H9 (cell line): Measurements from ENCODE around the gene LSG1. TPM values are rescaled to one million over a fixed set of nuclear protein-coding genes. Genes with fewer than 3 reads are reported as not detected.

Experiments used
- DNase-seq: peaks from one replicate; pipeline ENCODE4 v3.0.0-alpha.2; 2017
- H2AFZ ChIP-seq: one replicate; pipeline ENCODE4 v1.6.1; 2013; ENCODE audit warnings: mild to moderate bottlenecking, low read length, control low read depth, moderate library complexity
- H2AK5ac ChIP-seq: 2 replicates; pipeline ENCODE4 v1.6.1; 2013; ENCODE audit warnings: low read length, control low read depth, mixed read lengths; ENCODE audit not compliant: insufficient read length
- H2BK120ac ChIP-seq: one replicate; pipeline ENCODE4 v1.6.1; 2013; ENCODE audit warnings: low read depth, mild to moderate bottlenecking, low read length, control low read depth, inconsistent platforms; ENCODE audit not compliant: poor library complexity, severe bottlenecking
- H2BK12ac ChIP-seq: 2 replicates; pipeline ENCODE4 v1.6.1; 2013; ENCODE audit warnings: low read length, control low read depth, mixed read lengths, low read depth; ENCODE audit not compliant: insufficient read length
- H2BK15ac ChIP-seq: 2 replicates; pipeline ENCODE4 v1.6.1; 2013; ENCODE audit warnings: low read depth, low read length, control low read depth
- H2BK20ac ChIP-seq: one replicate; pipeline ENCODE4 v1.6.1; 2013; ENCODE audit warnings: low read depth, mild to moderate bottlenecking, low read length, control low read depth, inconsistent platforms; ENCODE audit not compliant: poor library complexity, severe bottlenecking
- H2BK5ac ChIP-seq: 2 replicates; pipeline ENCODE4 v1.6.1; 2013; ENCODE audit warnings: low read length, control low read depth, mixed read lengths; ENCODE audit not compliant: insufficient read length
- H3K14ac ChIP-seq: 2 replicates; pipeline ENCODE4 v1.6.1; 2013; ENCODE audit warnings: low read length, control low read depth; ENCODE audit not compliant: insufficient read depth
- H3K18ac ChIP-seq: 2 replicates; pipeline ENCODE4 v1.6.1; 2013; ENCODE audit warnings: low read depth, mild to moderate bottlenecking, mixed read lengths, low read length, control low read depth; ENCODE audit not compliant: insufficient read length
- H3K23ac ChIP-seq: 2 replicates; pipeline ENCODE4 v1.6.1; 2013; ENCODE audit warnings: low read length, control low read depth, mixed read lengths, low read depth; ENCODE audit not compliant: insufficient read length
- H3K23me2 ChIP-seq: 2 replicates; pipeline ENCODE4 v1.6.1; 2013; ENCODE audit warnings: low read depth, mild to moderate bottlenecking, mixed read lengths, low read length, control low read depth; ENCODE audit not compliant: insufficient read length, poor library complexity, severe bottlenecking
- H3K27ac ChIP-seq: 2 replicates; pipeline ENCODE4 v1.5.1; 2013; ENCODE audit warnings: low read length, control low read depth, mixed read lengths, low read depth; ENCODE audit not compliant: insufficient read length
- H3K27me3 ChIP-seq: 2 replicates; pipeline ENCODE4 v1.6.1; 2013; ENCODE audit warnings: low read length, control low read depth, inconsistent platforms; ENCODE audit not compliant: insufficient read depth
- H3K4ac ChIP-seq: 2 replicates; pipeline ENCODE4 v1.6.1; 2013; ENCODE audit warnings: low read depth, mild to moderate bottlenecking, control low read depth, inconsistent platforms, low read length, moderate library complexity
- H3K4me1 ChIP-seq: 2 replicates; pipeline ENCODE4 v1.6.1; 2013; ENCODE audit warnings: low read length, control low read depth, inconsistent platforms; ENCODE audit not compliant: insufficient read depth
- H3K4me2 ChIP-seq: 2 replicates; pipeline ENCODE4 v1.6.1; 2013; ENCODE audit warnings: low read length, control low read depth, mixed read lengths; ENCODE audit not compliant: insufficient read length, insufficient read depth
- H3K56ac ChIP-seq: 2 replicates; pipeline ENCODE4 v1.6.1; 2013; ENCODE audit warnings: low read depth, mild to moderate bottlenecking, mixed read lengths, low read length, control low read depth; ENCODE audit not compliant: insufficient read length
- H3K79me1 ChIP-seq: 2 replicates; pipeline ENCODE4 v1.6.1; 2013; ENCODE audit warnings: low read depth, mild to moderate bottlenecking, moderate library complexity, low read length, control low read depth, inconsistent platforms; ENCODE audit not compliant: insufficient read depth, poor library complexity, severe bottlenecking
- H3K79me2 ChIP-seq: 2 replicates; pipeline ENCODE4 v1.6.1; 2013; ENCODE audit warnings: low read length, control low read depth, inconsistent platforms; ENCODE audit not compliant: insufficient read depth
- H3K9ac ChIP-seq: 2 replicates; pipeline ENCODE4 v1.6.1; 2013; ENCODE audit warnings: low read length, control low read depth, mixed read lengths; ENCODE audit not compliant: insufficient read length; ENCODE audit errors: extremely low read depth
- H3K9me3 ChIP-seq: one replicate; pipeline ENCODE4 v1.6.1; 2013; ENCODE audit warnings: low read depth, low read length, inconsistent platforms; ENCODE audit not compliant: control insufficient read depth
- H3T11ph ChIP-seq: one replicate; pipeline ENCODE4 v1.6.1; 2013; ENCODE audit warnings: mild to moderate bottlenecking, low read length, control low read depth, inconsistent platforms
- H4K20me1 ChIP-seq: one replicate; pipeline ENCODE4 v1.6.1; 2013; ENCODE audit not compliant: control insufficient read depth, insufficient read length, insufficient read depth
- H4K5ac ChIP-seq: 2 replicates; pipeline ENCODE4 v1.6.1; 2013; ENCODE audit warnings: low read depth, mild to moderate bottlenecking, mixed read lengths, low read length, control low read depth; ENCODE audit not compliant: insufficient read length
- H4K8ac ChIP-seq: replicated peaks from 2 replicates; pipeline ENCODE4 v1.6.1; 2013; ENCODE audit warnings: low read length, control low read depth, mixed read lengths, low read depth; ENCODE audit not compliant: insufficient read length
- H4K91ac ChIP-seq: 2 replicates; pipeline ENCODE4 v1.6.1; 2013; ENCODE audit warnings: low read depth, mild to moderate bottlenecking, moderate library complexity, mixed read lengths, low read length, control low read depth; ENCODE audit not compliant: insufficient read length
- H3K27ac Mint-ChIP-seq, 3 experiments: 2 replicates in 2 of 3; 3 replicates in 1 of 3; pipeline ENCODE4 v1.8.0; 2020 to 2021; ENCODE audit warnings: mixed read lengths in 3 of 3, mild to moderate bottlenecking in 1 of 3, moderate library complexity in 1 of 3
- H3K27me3 Mint-ChIP-seq: 2 replicates; pipeline ENCODE4 v1.8.0; 2021; ENCODE audit warnings: low read depth, mild to moderate bottlenecking, moderate library complexity, mixed read lengths
- H3K36me3 Mint-ChIP-seq, 3 experiments: 2 replicates in 2 of 3; 3 replicates in 1 of 3; pipeline ENCODE4 v1.8.0; 2020 to 2021; ENCODE audit warnings: low read depth in 3 of 3, mixed read lengths in 3 of 3; ENCODE audit not compliant: insufficient read depth in 1 of 3
- H3K4me1 Mint-ChIP-seq, 2 experiments: 2 replicates each; pipeline ENCODE4 v1.8.0; 2020; ENCODE audit warnings: mixed read lengths in 2 of 2
- H3K4me3 Mint-ChIP-seq, 2 experiments: 2 replicates in 1 of 2; 3 replicates in 1 of 2; pipeline ENCODE4 v1.8.0; 2020 to 2021; ENCODE audit warnings: mild to moderate bottlenecking in 2 of 2, mixed read lengths in 2 of 2, moderate library complexity in 1 of 2
- H3K9me3 Mint-ChIP-seq, 2 experiments: 2 replicates in 1 of 2; 3 replicates in 1 of 2; pipeline ENCODE4 v1.8.0; 2020; ENCODE audit warnings: mild to moderate bottlenecking in 2 of 2, mixed read lengths in 2 of 2, moderate library complexity in 1 of 2
- CTCF ChIP-seq: fragments of 200-600 bp; sonication (generic); conservative IDR thresholded peaks from 3 replicates; pipeline ENCODE4 v1.8.0; 2021; ENCODE audit warnings: antibody characterized with exemption, mild to moderate bottlenecking
- WGBS: extraction: QIAGEN DNeasy Blood & Tissue Kit; methylation state at CpG from one replicate; pipeline ENCODE4 v1.1.7; 2013; ENCODE audit warnings: missing lambda C conversion rate, low lambda C conversion rate, mixed read lengths; ENCODE audit not compliant: insufficient read length; ENCODE audit errors: extremely low coverage; 5-methylcytosine and 5-hydroxymethylcytosine counted together
- total RNA-seq: library from RNA; stranded (reverse); gene quantifications from 2 replicates; pipeline ENCODE4 v1.2.1, GENCODE V29; 2021

The LSG1 gene
- total RNA-seq, 1 experiment from 2014 or later, result 63.3 TPM

- no CpG with 5 or more reads among the region's 5 CpGs for WGBS
- Histone ChIP-seq H3K4me2 (no peak overlapping the region), H3K4me1 (peaks cover 3% of the 10 kb centered on the region; the same call in 1 of the 2 replicates), H2BK5ac (no peak overlapping the region), H3K23ac (no peak overlapping the region), H4K91ac (no peak overlapping the region), H3K56ac (no peak overlapping the region), H2BK15ac (no peak overlapping the region), H3K9ac (no peak overlapping the region), H3K23me2 (no peaks in the 10 kb centered on the region), H2AK5ac (no peak overlapping the region), H3K9me3 (no peaks in the 10 kb centered on the region), H3T11ph (no peak overlapping the region), H2BK20ac (no peak overlapping the region), H3K79me2 (no peaks in the 10 kb centered on the region; the same call in 1 of the 2 replicates), H2BK12ac (no peak overlapping the region), H2BK120ac (no peak overlapping the region), H2AFZ (no peak overlapping the region), H3K18ac (no peak overlapping the region), H3K27ac (no peak overlapping the region), H3K4ac (no peak overlapping the region), H4K8ac (no peak overlapping the region), H4K20me1 (no peaks in the 10 kb centered on the region), H4K5ac (no peak overlapping the region), H3K14ac (no peak overlapping the region), H3K27me3 (no peaks in the 10 kb centered on the region), H3K79me1 (no peaks in the 10 kb centered on the region)
- Mint-ChIP-seq H3K36me3 (peaks cover 40 to 87% (median 64%) of the 10 kb centered on the region in 3 experiments; a peak in 6 of 7 replicates), H3K9me3 (no peaks in the 10 kb centered on the region; a peak in 1 of 5 replicates), H3K27ac (peak overlapping the region in 2 of 3 experiments; percentile 30 to 94; a peak in 4 of 7 replicates), H3K4me3 (no peak overlapping the region), H3K4me1 (peaks cover 11 to 19% of the 10 kb centered on the region in 2 experiments), H3K27me3 (no peaks in the 10 kb centered on the region)
- no peak for TF ChIP-seq CTCF
- no peak for DNase-seq
Observed at GRCh38 chr3:194654443-194654842, 17.5 kb downstream of the LSG1 start.
